GM19043 (cell line): ENCODE measurements around the gene COL15A1.

Source experiments
- ATAC-seq: cut with Tn5 transposase; IDR thresholded peaks from one replicate; pipeline ENCODE4 v1.9.1; 2021; ENCODE audit warnings: low read depth; ENCODE audit not compliant: unreplicated experiment

COL15A1 gene

GRCh38 chr9:99026956-99027298, 83.2 kb downstream of the COL15A1 start:
- ATAC-seq: no peak

GRCh38 chr9:99027443-99027842, 83.7 kb downstream of the COL15A1 start:
- ATAC-seq: no peak

DNA sequence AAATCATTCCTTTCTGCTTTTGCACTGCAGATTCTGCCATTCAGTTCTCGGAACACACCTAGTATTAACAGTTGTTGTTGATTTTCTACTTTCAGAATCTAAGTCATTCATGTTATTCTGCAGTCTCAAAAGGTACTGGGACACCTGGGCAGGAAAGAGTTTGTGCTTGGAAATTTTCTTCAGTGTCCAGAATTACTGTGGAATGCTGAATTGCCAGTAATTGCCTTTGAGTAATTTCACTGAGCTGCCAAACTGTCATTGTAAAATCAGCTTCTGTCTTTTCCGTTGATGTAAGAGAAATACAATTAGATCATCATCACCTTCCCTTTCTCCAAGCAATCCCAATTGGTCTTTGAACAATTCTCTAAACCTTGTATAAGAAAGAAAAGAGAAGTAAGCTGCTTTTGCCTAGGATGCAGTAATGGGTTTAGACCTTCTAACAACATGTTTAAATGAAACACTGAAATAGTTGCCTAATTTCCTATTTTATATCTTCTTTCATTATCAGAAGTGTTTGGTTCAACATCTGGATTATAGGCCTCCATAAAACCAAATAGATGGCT, 85.5 kb downstream of the COL15A1 start:
- no peak for ATAC-seq

- ATAC-seq: no peak
These were observed 86.4 kb downstream of the COL15A1 start for GRCh38 chr9:99030092-99030511.

- ATAC-seq: no peak
These were observed 87.0 kb downstream of the COL15A1 start for GRCh38 chr9:99030610-99031109.

- ATAC-seq: no peak
These were observed 87.6 kb downstream of the COL15A1 start for GRCh38 chr9:99031319-99031718.

- ATAC-seq: no peak
These were observed 88.3 kb downstream of the COL15A1 start for GRCh38 chr9:99031994-99032393.

GRCh38 chr9:99034149-99034548, 90.4 kb downstream of the COL15A1 start:
- no peak for ATAC-seq

DNA sequence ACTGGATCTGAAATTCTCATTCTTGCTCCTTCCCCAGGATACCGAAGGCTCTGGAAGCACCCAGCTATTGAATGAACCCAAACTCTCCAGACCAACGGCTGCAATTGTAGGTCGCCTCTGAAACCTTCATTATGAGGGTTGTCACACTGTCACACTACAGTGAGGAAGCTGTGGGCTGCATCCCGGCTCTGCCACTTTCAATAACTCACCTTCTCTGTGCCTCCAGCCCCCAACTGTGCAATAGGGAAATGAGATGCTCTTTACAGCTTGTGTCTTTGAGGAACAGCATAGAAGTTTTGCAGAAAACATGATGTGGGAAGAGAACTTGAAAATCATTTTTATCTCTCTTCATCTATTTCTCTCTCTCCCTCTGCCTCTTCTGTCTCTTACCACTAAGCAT, 91.6 kb downstream of the COL15A1 start:
- ATAC-seq: no peak

DNA sequence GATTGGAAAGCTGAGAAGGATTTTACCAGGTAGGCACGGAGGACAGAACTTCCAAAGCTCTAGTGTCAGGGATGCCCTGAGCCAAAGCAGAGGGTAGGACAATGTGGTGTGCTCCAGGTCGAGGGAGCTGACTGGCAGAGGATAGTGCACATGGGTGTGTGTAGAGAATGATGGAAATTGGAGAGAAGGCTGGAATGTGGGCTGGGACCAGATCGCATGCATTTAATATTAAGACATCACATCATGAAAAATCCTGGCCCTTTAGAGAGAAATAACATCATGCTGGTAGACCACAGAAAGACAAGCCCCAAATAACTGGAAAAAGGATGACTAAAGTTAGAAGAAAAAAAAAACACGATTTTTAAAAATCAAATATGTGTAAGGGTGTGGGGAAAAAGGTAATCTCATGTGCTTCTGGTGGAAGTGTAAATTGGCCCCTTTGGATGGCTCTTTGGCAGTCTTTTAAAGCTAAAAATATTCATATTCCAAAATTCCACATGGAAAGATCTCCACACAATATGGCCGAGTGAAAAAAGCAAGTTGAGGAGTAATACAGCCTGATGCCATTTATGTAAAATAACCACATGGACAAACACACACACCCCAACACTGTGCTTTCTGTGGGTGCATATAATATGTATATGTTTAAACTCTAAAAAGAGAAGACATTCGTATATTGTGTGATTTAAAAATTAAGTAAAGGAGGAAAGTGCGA, 94.2 kb downstream of the COL15A1 start:
- ATAC-seq: no peak

- no peak for ATAC-seq
These were observed 94.7 kb downstream of the COL15A1 start for GRCh38 chr9:99038484-99038820.

GRCh38 chr9:99039505-99040182, 95.9 kb downstream of the COL15A1 start:
- no peak for ATAC-seq

- ATAC-seq: no peak
These were observed 96.7 kb downstream of the COL15A1 start for GRCh38 chr9:99040251-99040900.

GRCh38 chr9:99040911-99041582, 97.3 kb downstream of the COL15A1 start:
- no peak for ATAC-seq

GRCh38 chr9:99041618-99042017, 97.9 kb downstream of the COL15A1 start:
- no peak for ATAC-seq

DNA sequence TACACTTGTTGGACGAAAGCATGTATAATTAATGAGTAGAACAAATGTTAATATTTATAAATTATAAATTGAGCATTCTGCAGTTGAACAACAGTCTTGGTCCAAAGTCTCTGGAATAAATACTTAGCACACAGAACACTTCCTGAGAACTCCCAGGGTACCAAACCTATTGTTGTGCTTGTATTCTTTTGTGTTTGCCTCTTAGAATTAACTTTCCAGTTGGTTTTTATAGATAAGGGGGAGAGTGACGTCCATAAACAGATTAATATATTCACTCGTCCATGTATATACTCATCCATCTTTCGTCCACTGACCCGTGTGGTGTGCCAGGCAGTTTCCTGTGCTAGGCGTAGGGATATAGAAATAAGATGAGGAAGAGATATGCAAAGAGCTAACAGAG, 98.9 kb downstream of the COL15A1 start:
- ATAC-seq: no peak

DNA sequence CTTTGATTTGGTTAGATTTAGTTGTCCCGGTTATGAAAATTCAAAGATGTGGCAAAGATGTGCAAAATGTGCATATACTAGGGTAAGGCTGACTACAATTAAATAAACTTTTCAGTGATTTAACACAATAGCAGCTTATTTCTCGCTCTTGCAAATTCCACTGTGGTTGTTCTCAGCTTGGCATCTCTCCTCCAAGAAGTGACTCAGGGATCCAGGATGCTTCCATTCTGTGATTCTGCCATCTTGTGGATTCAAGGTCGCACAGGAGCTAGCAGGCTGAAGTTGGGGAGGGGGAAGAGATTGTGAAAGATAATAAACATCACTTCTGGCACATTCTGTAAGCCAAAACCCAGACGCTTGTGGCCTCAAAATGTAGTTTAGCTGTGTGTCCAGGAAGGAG, 101.1 kb downstream of the COL15A1 start:
- no peak for ATAC-seq

DNA sequence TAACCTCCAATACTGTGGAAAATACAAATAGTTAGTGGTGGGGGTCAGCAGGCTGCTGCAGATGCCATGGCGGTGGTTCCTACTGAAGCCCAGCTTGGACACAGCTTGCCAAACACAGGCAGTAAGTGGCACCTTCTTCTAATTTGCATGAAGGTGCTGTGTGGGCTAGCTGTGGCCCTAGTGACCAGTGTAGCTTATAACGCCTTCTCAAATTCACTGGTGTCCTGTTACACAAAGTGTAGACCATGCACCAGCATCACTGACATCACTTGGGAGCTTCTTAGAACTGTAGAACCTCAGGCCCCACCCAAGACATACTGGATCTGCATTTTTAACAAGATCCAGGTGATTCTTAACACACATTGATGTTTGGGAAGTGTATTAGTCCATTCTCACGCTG, 102.4 kb downstream of the COL15A1 start:
- no peak for ATAC-seq

DNA sequence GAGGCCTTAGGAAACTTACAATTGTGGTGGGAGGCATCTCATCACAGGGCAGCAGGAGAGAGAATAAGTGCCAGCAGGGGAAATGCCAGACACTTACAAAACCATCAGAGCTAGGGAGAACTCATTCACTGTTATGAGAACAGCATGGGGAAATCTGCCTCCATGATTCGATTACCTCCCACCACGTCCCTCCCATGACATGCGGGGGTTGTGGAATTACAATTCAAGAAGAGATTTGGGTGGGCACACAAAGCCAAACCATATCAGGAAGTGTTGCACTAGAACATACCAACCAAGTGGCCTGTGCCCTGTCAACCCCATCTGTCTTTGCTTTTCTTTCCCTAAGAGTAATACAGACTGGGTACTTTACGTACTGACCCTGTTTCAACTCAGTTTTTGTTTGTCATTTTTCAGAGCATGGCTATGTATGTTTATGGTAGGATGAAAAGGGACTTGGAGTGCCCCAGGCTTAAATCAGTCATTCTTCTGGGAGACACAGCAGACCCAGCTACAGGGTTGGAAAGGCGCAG, 102.9 kb downstream of the COL15A1 start:
- ATAC-seq: no peak

DNA sequence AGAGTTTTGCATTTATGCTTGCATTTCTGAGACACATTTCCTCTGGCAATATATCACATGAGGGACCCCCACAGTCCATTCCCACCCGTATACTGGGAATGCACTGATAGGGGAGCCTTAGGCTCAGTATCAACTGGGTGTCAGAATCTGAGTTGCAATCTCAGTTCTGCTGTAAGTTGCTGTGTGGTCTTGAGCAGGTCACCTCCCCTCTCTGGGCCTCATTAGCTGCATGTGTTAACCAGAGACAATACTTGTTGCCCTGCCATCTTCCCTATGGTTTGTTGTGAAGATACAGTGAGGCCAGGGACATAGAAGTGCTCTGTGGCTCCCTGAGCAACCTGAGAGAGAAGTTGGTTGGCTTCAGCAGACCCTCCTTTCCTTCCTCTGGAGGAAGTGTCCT, 105.5 kb downstream of the COL15A1 start:
- no peak for ATAC-seq

DNA sequence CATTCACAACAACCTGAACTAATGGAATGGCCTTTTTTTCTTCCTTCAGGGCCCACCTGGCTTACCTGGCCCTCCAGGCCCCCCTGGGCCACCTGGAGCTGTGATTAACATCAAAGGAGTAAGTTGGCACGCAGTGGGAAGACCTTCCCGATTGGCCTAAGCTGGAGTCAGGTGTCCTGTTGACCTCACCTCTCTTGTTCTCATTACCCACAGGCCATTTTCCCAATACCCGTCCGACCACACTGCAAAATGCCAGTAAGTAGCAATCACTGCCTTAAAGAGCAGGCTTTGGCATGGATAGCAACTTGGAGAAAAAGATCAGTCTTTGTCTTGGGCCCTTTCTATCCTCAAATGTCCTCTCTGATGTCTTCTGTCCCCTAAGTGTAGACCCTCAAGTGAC, 105.9 kb downstream of the COL15A1 start:
- no peak for ATAC-seq
